ENCODE results near the gene LRCH2.

GRCh38 chrX:115257711-115258110 is 23.8 kb upstream of the LRCH2 start:
- TF ChIP-seq CTCF (IDR thresholded peaks at IDR 0.05 in 8 of 11, conservative IDR thresholded peaks at IDR 0.05 in 3 of 11) (no peak), POLR2AphosphoS5 (IDR thresholded peaks at IDR 0.05) (no peak)
